NCI-H1930 (cell line): Measurements from ENCODE around the gene CAP2.
A peak's percentile ranks its signal among the peaks of the same experiment; 100 is the strongest.
"Not testable (repeated sequence)": the region's sequence is repeated elsewhere in the genome, so short reads cannot be mapped to it uniquely, and the experiment has no call there.

Experiments
- DNase-seq, 2 experiments: peaks; one replicate each; lab custom pipeline; 2025; lab: John Stamatoyannopoulos, UW

Gene CAP2

DNA sequence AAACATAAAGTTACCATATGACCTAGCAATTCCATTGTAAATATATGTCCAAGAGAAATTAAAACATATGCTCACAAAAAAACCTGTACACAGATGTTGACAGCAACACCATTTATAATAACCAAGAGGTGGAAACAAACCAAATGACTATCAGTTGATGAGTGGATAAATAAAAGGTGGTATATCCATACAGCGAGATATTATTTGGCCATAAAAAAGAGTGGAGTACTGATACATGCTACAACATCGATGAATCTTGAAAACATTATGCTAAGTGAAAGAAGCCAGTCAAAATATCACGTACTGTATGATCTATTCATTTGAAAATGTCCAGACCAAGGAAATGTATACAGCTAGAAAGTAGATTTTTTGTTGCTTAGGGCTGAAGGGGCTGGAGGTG lies 2.9 kb downstream of the CAP2 start:
- DNase-seq: no peak

DNA sequence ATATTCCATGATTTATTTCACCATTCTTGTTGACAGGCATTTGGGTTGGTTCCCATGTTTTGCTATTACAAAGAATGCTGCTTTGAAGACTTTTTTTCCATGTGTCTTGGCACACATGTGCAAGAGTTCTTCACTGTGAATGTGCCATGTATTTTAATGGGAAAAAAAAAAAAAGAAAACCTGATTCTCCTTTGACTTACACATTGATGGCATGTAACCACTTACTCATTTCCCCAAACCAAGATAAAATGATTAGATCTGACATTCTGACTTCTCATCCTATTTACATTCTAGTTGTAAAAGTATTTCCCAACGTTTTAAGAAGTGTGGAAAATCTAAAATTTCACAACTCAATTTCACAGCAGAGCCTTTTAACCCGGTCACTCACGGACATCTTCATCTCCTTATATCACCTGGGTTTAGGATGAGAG lies 4.4 kb downstream of the CAP2 start:
- DNase-seq: no peak

GRCh38 chr6:17405181-17405943 lies 12.0 kb downstream of the CAP2 start:
- not testable (repeated sequence) for DNase-seq

DNA sequence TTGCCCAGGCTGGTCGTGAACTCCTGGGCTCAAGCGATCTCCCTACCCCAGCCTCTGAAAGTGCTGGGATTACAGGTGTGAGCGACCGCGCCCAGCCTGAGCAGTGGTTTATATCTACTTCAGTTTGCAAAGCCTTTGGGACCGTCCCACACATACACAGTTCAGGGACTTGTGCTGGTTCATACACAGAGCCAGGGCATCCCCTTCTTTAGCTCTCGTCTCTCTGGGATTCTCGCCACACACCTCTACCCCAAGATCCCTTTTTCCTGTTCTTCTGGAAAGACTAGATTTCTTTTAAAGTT lies 12.5 kb downstream of the CAP2 start:
- no peak for DNase-seq

DNA sequence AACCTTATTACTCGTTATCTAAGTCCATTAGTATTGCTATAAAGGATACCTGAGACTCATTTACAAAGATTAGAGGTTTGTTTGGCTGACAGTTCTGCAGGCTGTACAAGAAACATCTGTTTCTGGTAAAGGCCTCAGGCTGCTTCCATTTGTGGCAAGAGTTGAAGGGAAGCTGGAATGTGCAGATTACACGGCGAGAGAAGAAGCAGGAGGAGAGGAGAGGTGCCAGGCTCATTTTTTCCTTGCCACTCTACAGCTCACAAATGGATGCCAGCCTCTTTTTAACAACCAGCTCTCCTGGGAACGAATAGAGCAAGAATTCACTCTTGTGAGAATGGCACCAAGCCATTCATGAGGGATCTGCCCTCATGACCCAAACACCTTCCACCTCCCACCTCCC lies 14.7 kb downstream of the CAP2 start:
- no peak for DNase-seq

DNA sequence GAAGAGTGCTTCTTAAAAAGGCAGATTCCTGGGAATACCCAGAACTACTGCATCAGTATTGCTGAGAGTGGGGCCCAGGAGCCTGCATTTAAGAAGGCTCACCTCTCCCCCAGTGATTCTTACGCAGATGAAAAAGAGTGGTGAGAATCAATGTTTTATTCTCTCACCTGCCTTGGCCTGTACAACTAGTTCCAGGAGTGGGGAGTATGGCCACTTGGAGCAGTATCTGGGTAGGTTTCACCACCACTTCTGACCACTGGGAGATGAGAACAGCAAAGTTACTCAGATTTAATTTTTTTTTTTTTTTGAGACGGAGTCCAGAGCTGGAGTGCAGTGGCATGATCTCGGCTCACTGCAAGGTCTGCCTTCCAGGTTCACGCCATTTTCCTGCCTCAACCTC lies 16.9 kb downstream of the CAP2 start:
- DNase-seq: no peak

- no peak for DNase-seq
Observed at GRCh38 chr6:17413313-17413750, 19.9 kb downstream of the CAP2 start.

GRCh38 chr6:17414395-17414794 lies 21.0 kb downstream of the CAP2 start:
- DNase-seq: not testable (repeated sequence)

DNA sequence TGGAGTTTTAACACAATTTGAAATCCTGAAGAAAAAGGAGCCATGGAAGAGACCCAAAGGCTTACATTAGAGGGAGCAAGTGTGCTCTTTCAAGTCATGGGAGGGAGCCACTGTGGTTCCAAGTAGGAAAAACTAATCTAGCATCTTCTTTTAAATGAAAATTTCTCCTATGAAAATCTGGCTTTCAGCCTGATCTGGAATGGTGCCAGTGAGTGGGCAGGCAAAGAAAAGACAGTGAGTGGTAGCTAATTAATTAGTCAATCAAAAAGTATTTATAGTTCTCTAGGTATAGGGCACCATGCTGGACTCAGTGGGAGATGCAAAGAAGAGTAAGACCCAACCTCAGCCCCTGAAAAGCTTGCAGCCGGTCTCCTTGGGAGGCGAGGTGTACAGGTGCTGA lies 21.9 kb downstream of the CAP2 start:
- no peak for DNase-seq

GRCh38 chr6:17416806-17417205 lies 23.4 kb downstream of the CAP2 start:
- no peak for DNase-seq

GRCh38 chr6:17417817-17418216 lies 24.4 kb downstream of the CAP2 start:
- DNase-seq: no peak

- DNase-seq: no peak
Observed at GRCh38 chr6:17418281-17419188, 25.1 kb downstream of the CAP2 start.

DNA sequence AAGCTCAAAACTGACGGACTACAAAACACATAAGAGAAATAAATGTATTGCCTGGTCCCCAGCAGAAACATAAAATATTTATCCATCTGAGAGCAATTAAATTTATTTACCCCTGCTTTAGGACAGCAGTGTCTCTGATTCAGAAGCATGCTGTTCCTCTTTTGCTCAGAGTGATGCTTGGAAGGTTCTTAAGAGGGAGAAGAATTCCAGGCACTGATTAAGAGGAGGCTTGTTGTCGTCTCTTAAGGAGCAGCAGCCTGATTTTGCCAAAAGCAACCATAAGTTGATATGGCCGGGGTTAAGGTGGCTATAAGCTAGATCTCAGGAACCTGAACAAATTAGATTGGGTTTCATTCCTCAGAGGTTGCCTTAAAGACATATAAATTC lies 25.8 kb downstream of the CAP2 start:
- DNase-seq: no peak

DNA sequence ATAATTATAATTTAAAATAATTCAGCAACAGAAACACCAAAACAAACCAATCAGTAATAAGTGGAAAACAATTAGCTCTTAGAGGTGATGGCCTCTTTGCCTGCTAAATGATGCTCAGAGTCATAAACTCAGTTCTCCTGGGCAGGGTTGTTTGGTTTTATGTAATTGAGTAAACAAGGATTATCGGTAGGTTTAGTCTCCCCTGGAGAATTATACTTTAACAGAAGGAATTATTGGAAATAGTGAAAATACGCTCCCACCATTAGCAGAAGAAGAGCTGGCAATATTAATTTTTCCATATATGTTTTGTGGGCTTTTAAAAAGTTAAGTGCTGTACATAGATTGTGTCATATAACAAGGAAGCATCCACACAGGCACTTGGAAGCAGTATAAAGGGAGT lies 27.0 kb downstream of the CAP2 start:
- DNase-seq: peak in 1 of 2 experiments; percentile 26

GRCh38 chr6:17421406-17421805 lies 28.0 kb downstream of the CAP2 start:
- no peak for DNase-seq

DNA sequence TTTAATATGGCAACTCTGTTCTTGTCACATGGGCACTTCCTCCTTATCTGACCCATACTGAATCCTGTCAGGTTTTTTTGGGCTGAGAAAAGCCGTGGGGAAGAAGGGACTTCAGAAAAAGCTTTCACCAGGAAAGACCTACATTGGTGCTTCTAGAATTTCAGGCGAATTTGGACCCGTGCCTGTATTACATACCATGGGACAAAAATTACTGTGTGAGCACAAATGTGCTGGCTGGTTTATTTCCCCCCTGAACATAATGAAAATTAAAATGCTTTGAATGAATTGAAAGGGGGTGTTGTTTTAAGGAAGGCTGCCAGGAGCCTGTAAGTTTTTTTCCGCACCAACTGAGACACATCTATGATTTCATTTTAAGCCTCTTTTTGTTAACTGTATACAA lies 29.6 kb downstream of the CAP2 start:
- DNase-seq: no peak

GRCh38 chr6:17427062-17427461 lies 33.7 kb downstream of the CAP2 start:
- DNase-seq: no peak

GRCh38 chr6:17427617-17428016 lies 34.2 kb downstream of the CAP2 start:
- no peak for DNase-seq

- peak; percentile 13 to 29 for DNase-seq
Observed at GRCh38 chr6:17428595-17429120, 35.3 kb downstream of the CAP2 start.

GRCh38 chr6:17429383-17430061 lies 36.1 kb downstream of the CAP2 start:
- DNase-seq: peak; percentile 35 to 53

DNA sequence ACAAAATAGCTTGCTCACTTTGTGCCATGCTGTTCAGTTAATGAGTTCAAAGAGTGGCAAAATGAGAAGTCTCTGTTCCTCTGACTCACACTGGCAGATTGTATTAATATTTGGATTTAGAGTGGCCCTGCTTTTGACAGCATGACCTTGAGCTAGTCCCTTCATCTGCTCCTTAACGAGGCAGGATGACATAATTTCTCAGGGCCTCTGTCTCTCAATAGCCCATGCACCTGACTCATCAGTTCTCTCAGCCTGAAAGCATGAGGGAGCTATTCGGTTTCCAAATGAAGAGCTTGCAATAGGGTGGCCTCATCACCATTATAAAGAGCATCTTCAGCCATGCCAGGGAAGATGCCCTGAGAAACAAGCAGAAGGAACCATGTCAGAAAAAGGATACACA lies 38.2 kb downstream of the CAP2 start:
- peak; percentile 11 to 22 for DNase-seq

GRCh38 chr6:17432356-17432755 lies 39.0 kb downstream of the CAP2 start:
- no peak for DNase-seq
